Mucosa of stomach (tissue), 1 donor: Measurements from ENCODE around the gene ADSS1.
A peak's percentile ranks its signal among the peaks of the same experiment; 100 is the strongest.

Experiments used
- H3K27me3 ChIP-seq: one replicate; pipeline ENCODE4 v1.7.0; 2013; ENCODE audit warnings: mild to moderate bottlenecking, low read length; ENCODE audit not compliant: control insufficient read depth, insufficient read depth
- H3K36me3 ChIP-seq: one replicate; pipeline ENCODE4 v1.7.0; 2013; ENCODE audit warnings: low read length; ENCODE audit not compliant: control insufficient read depth, insufficient read depth
- H3K4me1 ChIP-seq: one replicate; pipeline ENCODE4 v1.7.0; 2013; ENCODE audit warnings: mild to moderate bottlenecking, low read length; ENCODE audit not compliant: control insufficient read depth, insufficient read depth
- H3K4me3 ChIP-seq: one replicate; pipeline ENCODE4 v1.7.0; 2013; ENCODE audit warnings: low read length
- H3K9ac ChIP-seq: one replicate; pipeline ENCODE4 v1.7.0; 2013; ENCODE audit warnings: mild to moderate bottlenecking, low read length, moderate library complexity
- H3K9me3 ChIP-seq: one replicate; pipeline ENCODE4 v1.7.0; 2013; ENCODE audit warnings: mild to moderate bottlenecking, low read length, moderate library complexity; ENCODE audit not compliant: control insufficient read depth
- donor health status: Pancreatic carcinoma.

Gene ADSS1

DNA sequence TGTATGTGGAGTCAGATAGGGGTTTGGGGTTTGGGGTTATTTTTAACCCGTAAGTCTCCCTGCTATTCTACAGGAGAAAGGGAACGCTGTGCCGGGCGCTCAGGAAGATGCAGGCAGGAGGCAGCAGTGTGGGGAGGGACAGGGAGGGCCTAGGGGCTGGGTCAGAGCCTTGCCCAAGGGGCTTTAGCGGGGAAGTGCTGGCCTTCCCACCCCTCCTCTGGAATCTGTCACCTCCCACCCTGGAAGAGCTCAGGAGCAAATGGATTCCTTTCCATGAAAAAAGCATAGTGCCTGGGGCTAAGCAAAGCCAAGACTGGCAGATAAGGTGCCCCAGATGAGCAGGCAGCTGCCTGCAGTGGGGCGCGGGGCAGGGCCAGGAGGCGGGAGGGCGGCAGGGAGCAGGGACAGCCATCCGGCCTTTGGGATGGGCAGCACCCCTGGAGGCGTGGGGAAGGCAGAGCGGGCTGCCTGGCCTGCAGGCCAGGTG is 41.9 kb upstream of the ADSS1 start:
- peak overlapping the region; percentile 86 for H3K9ac ChIP-seq
- no peaks in the 10 kb centered on the region for H3K27me3 ChIP-seq
- H3K4me3 ChIP-seq: peak overlapping the region; percentile 31
- H3K4me1 ChIP-seq: peaks cover 71% of the 10 kb centered on the region
- no peaks in the 10 kb centered on the region for H3K36me3 ChIP-seq
- no peaks in the 10 kb centered on the region for H3K9me3 ChIP-seq

DNA sequence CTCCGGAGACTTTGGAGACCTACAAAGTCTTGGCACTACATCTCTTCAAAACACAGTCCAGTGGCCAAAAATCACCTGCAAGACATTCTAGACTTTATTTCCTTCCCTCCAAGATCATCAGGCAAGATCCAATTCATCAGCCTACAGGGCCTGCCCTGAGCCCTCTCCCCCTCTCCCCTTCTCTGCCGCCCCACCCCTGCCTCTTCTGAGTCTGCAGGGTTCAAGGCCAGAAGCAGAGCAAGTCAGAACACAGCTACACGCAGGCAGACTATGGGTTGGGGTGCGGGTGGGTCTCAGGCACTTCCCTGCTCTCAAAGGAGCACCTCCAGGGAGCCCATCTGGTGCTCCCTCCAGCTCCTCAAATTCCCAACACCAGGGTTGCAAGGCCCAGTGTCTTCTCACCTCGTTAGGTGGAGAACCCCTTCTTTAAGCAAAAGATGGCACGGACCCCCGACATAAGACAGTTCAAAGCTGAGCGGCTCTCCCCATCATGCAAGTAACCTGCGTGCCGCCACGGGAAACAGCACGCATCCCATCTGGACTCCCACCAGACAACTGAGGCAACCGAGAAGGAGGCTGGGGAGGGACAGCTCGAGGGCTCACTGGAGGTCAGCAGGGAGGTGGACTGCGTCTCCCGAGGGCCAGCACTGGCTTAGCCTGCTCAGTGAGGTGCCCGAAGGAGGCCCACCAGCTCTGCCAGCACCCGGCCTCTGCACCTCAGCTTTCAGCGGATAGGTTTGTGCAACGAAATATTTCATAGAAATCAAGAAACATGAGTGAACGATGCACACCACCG is 40.2 kb upstream of the ADSS1 start:
- Histone ChIP-seq H3K4me1 (peaks cover 70% of the 10 kb centered on the region), H3K4me3 (no peak overlapping the region), H3K36me3 (no peaks in the 10 kb centered on the region), H3K9ac (no peak overlapping the region), H3K9me3 (no peaks in the 10 kb centered on the region), H3K27me3 (no peaks in the 10 kb centered on the region)

DNA sequence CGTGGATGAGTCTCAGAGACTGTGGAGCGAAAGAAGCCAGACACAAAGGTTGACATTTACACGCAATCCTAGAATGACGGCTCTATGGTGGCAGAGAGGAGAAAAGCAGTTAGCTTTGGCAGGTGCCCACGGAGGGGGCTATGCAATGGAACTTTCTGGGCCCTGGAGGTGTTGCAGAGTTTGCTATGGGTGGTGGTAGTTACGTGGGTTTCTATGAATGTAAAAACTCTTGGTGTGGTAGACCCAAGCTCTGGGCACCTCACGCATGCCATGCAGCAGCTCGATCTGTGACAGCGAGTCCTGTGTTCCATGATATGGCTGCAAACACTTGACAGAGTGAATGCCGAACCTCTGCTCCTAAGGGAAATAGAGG is 39.6 kb upstream of the ADSS1 start:
- H3K4me3 ChIP-seq: no peak overlapping the region
- H3K4me1 ChIP-seq: peaks cover 66% of the 10 kb centered on the region

DNA sequence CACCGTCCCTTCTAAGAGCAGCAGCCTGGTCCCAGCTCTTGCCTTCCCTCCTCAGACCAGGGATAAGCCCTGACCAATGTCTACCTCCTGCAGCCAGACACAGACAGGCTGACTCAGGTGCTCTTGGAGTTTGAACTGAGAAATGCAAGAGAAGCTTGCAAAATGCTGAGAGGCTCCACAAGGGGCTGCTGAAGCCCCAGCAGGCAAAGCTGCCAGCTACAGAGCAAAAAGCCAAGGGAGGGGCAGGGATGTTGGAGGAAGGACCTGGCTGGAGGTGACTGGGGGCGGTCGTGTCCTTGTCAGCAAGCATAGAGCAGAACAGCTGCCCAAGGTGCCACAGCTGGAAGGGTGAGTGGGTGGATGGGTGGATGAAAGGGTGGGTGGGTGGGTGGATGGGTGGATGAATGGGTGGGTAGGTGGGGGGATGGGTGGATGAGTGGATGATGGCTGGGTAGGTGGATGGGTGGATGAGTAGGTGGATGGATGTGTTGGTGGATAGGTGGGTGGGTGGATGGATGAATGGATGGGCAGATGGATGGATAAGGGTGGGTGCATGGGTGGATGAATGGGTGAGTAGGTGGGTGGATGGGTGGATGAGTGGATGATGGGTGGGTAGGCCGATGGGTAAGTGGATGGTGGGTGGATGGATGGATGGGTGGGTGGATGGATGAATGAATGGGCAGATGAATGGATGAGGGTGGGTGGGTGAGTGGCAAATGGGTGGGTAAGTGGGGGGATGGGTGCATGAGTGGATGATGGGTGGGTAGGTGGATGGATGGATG is 38.6 kb upstream of the ADSS1 start:
- Histone ChIP-seq H3K9me3 (no peaks in the 10 kb centered on the region), H3K27me3 (no peaks in the 10 kb centered on the region), H3K4me1 (peaks cover 60% of the 10 kb centered on the region), H3K9ac (no peak overlapping the region), H3K4me3 (no peak overlapping the region), H3K36me3 (no peaks in the 10 kb centered on the region)

More for the DNA sequence above, 39.6 kb upstream of the ADSS1 start:
- H3K36me3 ChIP-seq: no peaks in the 10 kb centered on the region
- H3K27me3 ChIP-seq: no peaks in the 10 kb centered on the region
- H3K9me3 ChIP-seq: no peaks in the 10 kb centered on the region
- no peak overlapping the region for H3K9ac ChIP-seq

DNA sequence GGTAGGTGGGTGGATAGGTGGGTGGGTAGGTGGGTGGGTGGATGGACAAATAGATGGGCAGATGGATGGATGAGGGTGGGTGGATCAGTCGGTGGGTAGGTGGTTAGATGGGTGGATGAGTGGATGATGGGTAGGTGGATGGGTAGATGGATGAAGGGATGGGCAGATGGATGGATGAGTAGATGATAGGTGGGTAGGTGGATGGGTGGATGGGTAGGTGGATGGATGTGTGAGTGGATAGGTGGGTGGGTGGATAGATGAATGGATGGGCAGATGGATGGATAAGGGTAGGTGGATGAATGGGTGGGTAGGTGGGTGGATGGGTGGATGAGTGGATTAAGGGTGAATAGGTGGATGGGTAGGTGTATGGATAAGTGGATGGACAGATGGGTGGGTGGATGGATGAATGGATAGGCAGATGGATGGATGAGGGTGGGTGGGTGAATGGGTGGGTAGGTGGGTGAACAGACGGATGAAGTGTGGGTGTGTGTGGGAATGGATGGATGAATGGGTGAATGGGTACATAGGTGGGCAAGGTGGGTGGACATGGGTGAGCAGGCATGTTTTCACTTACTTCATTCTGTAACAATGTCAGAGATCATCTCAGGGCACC is 37.9 kb upstream of the ADSS1 start:
- Histone ChIP-seq H3K9me3 (no peaks in the 10 kb centered on the region), H3K4me1 (peaks cover 60% of the 10 kb centered on the region), H3K9ac (no peak overlapping the region), H3K36me3 (no peaks in the 10 kb centered on the region), H3K4me3 (no peak overlapping the region), H3K27me3 (no peaks in the 10 kb centered on the region)

DNA sequence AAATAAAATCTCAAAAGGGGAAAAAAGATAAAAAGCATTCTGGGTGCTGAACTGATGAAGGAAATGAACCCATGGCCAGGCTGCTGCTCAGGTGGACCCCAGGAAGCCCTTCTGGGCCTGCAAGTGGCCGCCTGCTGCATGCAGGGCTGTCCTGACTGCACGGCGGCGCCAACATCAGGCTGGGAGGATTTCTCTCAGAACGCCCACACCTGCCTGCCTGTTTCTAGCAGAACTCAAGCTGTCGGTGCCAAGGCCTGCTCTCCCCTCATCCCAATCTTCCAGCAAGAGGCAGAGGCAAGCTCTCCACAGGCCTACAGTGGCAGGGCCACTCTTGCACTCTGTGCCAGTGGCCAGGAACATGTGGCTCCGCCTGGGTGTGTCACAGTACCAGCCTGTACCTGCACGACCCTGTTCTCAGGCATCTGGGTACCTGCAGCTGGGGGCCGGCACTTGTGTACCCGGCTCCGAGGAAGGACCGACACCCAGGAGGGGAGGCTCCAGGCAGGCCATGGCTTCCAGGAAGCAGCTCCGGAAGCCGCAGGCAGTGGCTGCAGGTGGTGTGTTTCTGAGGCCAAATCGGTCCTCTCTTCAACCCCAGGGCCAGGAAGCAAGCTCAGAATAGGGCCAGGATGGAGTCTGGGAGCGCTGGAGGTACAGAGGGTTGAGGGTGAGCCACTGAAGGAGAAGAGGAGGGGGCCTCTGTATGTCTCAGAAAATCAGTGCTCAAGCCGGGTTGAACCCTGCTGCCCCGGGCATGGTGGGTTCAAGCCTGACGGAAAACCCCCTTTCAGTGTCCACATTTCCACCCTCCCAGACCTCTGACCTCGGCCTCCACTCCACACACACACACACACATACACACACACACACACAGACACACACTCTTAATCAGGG is 37.2 kb upstream of the ADSS1 start:
- Histone ChIP-seq H3K4me3 (no peak overlapping the region), H3K27me3 (no peaks in the 10 kb centered on the region)

DNA sequence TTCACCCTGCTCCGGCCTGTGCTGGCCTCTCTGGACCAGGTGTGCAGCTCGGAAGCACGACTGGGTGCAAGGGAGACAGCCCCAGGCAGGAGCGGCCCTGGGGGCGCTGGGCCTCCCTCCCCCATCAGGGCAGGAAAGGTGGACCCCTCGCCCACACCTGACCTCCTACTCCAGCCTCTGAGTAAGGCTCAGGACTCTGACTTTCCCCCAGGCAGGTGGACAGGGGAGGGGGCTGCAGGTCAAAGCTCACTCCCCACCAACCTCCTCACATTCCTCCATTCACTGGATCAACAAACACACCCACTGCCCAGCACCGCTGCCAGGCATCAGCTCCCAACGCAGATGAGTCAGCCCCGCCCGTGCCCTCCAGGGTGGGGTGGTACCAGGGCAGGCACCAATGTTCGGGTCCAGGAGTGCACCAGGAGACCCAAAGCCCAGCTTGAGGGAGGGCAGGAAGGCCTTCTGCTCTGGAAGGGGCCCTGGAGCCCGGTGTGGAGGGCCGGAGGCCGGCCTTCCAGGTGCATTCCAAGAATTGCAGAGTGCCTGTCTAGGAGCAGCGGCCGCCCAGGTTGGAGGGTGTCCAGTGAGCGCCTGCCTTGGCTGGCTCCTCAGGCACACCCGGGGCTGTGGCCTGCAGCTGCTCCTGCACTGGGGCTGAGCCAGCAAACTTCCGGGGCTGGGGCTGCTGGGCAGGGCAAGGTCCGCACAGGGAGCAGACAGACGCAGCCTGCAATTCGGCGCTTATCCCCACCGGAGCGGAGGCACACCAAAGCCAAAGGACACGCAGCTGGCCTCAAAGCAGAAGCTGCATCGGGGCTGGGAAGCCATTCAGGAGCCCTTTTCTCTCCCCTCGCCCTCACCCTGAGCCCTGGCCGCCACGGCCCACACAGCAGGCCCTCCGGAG is 36.2 kb upstream of the ADSS1 start:
- Histone ChIP-seq H3K4me1 (peaks cover 59% of the 10 kb centered on the region), H3K36me3 (no peaks in the 10 kb centered on the region), H3K27me3 (no peaks in the 10 kb centered on the region), H3K9me3 (no peaks in the 10 kb centered on the region), H3K9ac (peak overlapping the region; percentile 74), H3K4me3 (peak overlapping the region; percentile 20)

More for the DNA sequence above, 37.2 kb upstream of the ADSS1 start:
- Histone ChIP-seq H3K9me3 (no peaks in the 10 kb centered on the region), H3K36me3 (no peaks in the 10 kb centered on the region), H3K4me1 (peaks cover 60% of the 10 kb centered on the region), H3K9ac (peak overlapping the region; percentile 51)

DNA sequence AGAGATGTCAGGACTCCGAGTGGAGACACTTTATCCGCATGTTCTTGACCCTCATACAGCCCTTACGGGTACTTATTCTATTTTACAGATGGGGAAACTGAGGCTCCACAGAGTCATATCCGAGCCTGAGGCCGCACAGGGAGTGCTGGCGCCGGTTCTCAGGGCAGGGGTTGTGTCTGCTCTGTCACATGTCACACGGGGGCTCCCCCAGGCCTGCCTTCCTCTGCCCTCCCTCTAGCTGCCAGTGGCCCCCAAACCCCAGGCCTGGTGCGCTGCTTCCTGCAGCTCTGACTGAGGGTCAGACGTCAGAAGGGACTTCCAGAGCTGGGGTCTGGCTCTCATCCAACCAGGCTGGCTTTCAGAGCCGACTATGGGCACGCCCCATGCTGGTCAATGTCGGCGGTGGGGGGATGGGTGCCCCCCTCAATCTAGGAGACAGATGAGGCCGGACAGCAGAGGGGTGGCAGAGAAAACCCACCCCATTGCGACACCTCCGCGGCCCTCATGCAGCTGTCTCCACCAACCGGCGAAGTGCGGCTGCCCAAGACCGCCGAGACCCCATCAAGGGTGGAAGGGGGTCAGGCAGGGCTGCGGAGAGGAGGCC is 35.4 kb upstream of the ADSS1 start:
- Histone ChIP-seq H3K9ac (peak overlapping the region; percentile 74), H3K27me3 (no peaks in the 10 kb centered on the region), H3K36me3 (no peaks in the 10 kb centered on the region), H3K9me3 (no peaks in the 10 kb centered on the region), H3K4me3 (peak overlapping the region; percentile 20), H3K4me1 (peaks cover 62% of the 10 kb centered on the region)

DNA sequence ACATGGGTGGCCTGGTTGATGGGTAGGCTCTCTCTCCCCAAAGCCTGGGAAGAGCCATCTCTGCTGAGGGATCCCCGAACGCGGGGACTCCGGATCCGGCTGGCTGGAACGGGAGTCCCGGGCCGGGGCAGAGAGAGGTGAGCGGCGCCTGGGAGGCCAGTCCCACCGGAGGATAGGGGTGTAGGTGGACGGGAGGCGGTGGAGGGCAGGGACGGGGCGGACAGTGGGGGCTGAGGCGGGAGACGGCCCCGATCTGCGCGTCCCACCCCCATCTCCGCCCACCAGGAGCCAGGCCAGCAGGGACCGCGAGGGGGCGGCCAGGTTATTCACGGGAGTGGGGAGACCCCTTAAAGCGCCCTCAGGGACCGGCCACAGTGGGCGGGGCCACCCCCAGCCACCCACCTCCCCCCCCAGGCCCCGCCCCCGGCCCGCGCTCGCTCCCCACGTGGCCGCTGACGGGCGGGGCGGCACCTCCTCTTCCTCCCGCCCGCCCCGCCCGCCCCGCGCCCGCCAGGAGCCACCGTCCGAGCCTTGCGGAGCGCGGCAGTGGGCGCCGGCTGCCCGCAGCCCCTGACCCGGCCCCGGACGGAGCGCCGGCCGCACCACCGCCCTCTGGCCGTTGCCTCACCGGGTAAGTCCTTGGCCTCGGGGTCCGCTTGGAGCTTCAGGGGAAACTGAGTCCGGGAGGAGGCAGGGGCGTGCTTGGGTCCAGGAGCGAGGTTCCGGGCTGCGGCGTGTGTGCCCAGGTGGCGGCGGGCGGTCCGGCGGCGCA is 34.7 kb upstream of the ADSS1 start, which contains the start of gene INF2:
Gene INF2, plus strand, starts transcription at position 510 of the 772 bp plus-strand sequence. CDS start 11,748 bp downstream, outside the sequence.
- H3K36me3 ChIP-seq: no peaks in the 10 kb centered on the region
- peak within 1 kb of the TSS; percentile 98 for H3K9ac ChIP-seq
- peak within 1 kb of the TSS; percentile 96 for H3K4me3 ChIP-seq
- H3K9me3 ChIP-seq: no peaks in the 10 kb centered on the region
- H3K27me3 ChIP-seq: no peaks in the 10 kb centered on the region
- peaks cover 69% of the 10 kb centered on the region for H3K4me1 ChIP-seq
